Ishikawa (cell line): ENCODE data around the gene KRTAP10-11.

Experiments used
- CREB1 ChIP-seq: IDR thresholded peaks from 2 replicates; pipeline ENCODE4 v1.6.1; 2012; ENCODE audit warnings: low read depth
- EP300 ChIP-seq: IDR thresholded peaks from 2 replicates; pipeline ENCODE4 v1.6.1; 2012; ENCODE audit warnings: borderline replicate concordance
- TAF1 ChIP-seq: IDR thresholded peaks from 2 replicates; pipeline ENCODE4 v1.6.1; 2012; ENCODE audit warnings: low read depth, mild to moderate bottlenecking
- TEAD4 ChIP-seq: IDR thresholded peaks from 2 replicates; pipeline ENCODE4 v1.6.1; 2012
- TF ChIP-seq, protein P1 (sequence below): IDR thresholded peaks from 2 replicates; pipeline ENCODE4 v1.6.1; 2012

- no peak for TF ChIP-seq CREB1
- no peak for TF ChIP-seq TAF1
- no peak for TF ChIP-seq TEAD4
- no peak for TF ChIP-seq EP300
- TF ChIP-seq, protein P1, sequence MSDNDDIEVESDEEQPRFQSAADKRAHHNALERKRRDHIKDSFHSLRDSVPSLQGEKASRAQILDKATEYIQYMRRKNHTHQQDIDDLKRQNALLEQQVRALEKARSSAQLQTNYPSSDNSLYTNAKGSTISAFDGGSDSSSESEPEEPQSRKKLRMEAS, result no peak
These were observed 29.7 kb upstream of the KRTAP10-11 start for GRCh38 chr21:44616591-44616926.
